DOHH2 (cell line): ENCODE results near the gene NDRG3.

Source experiments
- EZH2phosphoT487 ChIP-seq: fragments of 200-600 bp; sonication (generic); IDR thresholded peaks from 2 replicates; pipeline ENCODE4 v1.6.1; 2017; ENCODE audit warnings: borderline replicate concordance, mild to moderate bottlenecking, antibody characterized with exemption, low read length, moderate library complexity, mixed read lengths
- TF ChIP-seq, protein P1 (sequence below): fragments of 200-600 bp; sonication (generic); IDR thresholded peaks from one replicate; pipeline ENCODE4 v1.5.1; 2014; ENCODE audit warnings: antibody characterized with exemption, mild to moderate bottlenecking, low read depth, low read length; ENCODE audit not compliant: poor library complexity, severe bottlenecking

DNA sequence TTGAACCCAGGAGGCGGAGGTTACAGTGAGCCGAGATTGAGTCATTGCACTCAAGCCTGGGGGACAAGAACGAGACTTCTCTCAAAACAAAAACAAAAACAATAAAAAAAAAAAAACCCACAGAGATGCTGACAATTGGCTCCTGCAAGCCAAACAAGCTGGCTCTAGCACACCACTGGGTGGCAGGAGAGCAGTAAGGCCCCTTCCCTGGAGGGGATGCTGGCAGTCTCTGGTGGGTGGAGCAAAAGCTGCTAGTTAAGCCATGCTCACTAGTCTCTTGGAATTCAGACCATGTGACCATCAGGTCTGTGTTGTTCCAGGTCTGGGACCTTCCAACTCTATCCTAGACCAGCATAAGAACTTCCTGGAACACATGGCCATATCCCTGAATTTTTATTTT lies 46.5 kb upstream of the NDRG3 start:
- TF ChIP-seq EZH2phosphoT487: no peak
- TF ChIP-seq, protein P1, sequence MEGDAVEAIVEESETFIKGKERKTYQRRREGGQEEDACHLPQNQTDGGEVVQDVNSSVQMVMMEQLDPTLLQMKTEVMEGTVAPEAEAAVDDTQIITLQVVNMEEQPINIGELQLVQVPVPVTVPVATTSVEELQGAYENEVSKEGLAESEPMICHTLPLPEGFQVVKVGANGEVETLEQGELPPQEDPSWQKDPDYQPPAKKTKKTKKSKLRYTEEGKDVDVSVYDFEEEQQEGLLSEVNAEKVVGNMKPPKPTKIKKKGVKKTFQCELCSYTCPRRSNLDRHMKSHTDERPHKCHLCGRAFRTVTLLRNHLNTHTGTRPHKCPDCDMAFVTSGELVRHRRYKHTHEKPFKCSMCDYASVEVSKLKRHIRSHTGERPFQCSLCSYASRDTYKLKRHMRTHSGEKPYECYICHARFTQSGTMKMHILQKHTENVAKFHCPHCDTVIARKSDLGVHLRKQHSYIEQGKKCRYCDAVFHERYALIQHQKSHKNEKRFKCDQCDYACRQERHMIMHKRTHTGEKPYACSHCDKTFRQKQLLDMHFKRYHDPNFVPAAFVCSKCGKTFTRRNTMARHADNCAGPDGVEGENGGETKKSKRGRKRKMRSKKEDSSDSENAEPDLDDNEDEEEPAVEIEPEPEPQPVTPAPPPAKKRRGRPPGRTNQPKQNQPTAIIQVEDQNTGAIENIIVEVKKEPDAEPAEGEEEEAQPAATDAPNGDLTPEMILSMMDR: peak; percentile 44
